Panc1 (cell line): ENCODE measurements around the gene IFI27L2. TPM values are rescaled to one million over a fixed set of nuclear protein-coding genes. Genes with fewer than 3 reads are reported as not detected.
"Not testable (repeated sequence)": the region's sequence is repeated elsewhere in the genome, so short reads cannot be mapped to it uniquely, and the experiment has no call there.

Experiments used
- ATAC-seq: fragments of 200-7000 bp; cut with Tn5 transposase; 2 replicates; pipeline ENCODE4 v1.9.1; 2020; ENCODE audit warnings: mild to moderate bottlenecking, moderate library complexity
- BruUV-seq: library from RNA; stranded (reverse); fragments of 400-500 nt; replicated peaks from 2 replicates; lab custom pipeline; 2021; lab: Mats Ljungman, UMichigan
- CTCF ChIA-PET: fragments of 300-600 bp; sonication (Branson Sonifier 250); formaldehyde crosslinking; loops from one replicate; lab custom pipeline; 2022; ENCODE audit warnings: antibody characterized with exemption; lab: Charles Lee
- POLR2A ChIA-PET: fragments of 300-600 bp; sonication (Branson Sonifier 250); formaldehyde crosslinking; loops from one replicate; lab custom pipeline; 2022; ENCODE audit warnings: antibody characterized with exemption; lab: Charles Lee
- DNase-seq: peaks from one replicate; pipeline ENCODE4 v3.0.0-alpha.2; 2010; ENCODE audit warnings: low read depth, low spot score
- H3K27ac ChIP-seq: 2 replicates; pipeline ENCODE4 v1.5.1; 2011; ENCODE audit warnings: mild to moderate bottlenecking, low read length, inconsistent platforms
- H3K27me3 ChIP-seq: fragments of 200-500 bp; sonication (Bioruptor generic); 2 replicates; pipeline ENCODE4 v1.6.0; 2014; ENCODE audit warnings: low read length, inconsistent platforms; ENCODE audit not compliant: control insufficient read depth, insufficient read depth
- H3K36me3 ChIP-seq: fragments of 200-500 bp; sonication (Bioruptor generic); 2 replicates; pipeline ENCODE4 v1.5.1; 2014; ENCODE audit warnings: inconsistent platforms, mild to moderate bottlenecking, low read length, moderate library complexity; ENCODE audit not compliant: control insufficient read depth, insufficient read depth
- H3K4me1 ChIP-seq: 2 replicates; pipeline ENCODE4 v1.5.1; 2011; ENCODE audit warnings: inconsistent platforms, mild to moderate bottlenecking, low read length, moderate library complexity; ENCODE audit not compliant: control insufficient read depth, insufficient read depth
- H3K4me3 ChIP-seq, 2 experiments: 2 replicates each; pipeline ENCODE4 v1.5.1; 2011 to 2012; ENCODE audit warnings: low read depth in 2 of 2, low read length in 2 of 2, mild to moderate bottlenecking in 2 of 2, inconsistent platforms in 1 of 2, moderate library complexity in 1 of 2
- H3K9me3 ChIP-seq: fragments of 200-500 bp; sonication (Bioruptor generic); 2 replicates; pipeline ENCODE4 v1.5.1; 2014; ENCODE audit warnings: low read depth, mild to moderate bottlenecking, inconsistent platforms, low read length, moderate library complexity; ENCODE audit not compliant: control insufficient read depth, insufficient read depth
- CTCF ChIP-seq: fragments of 450-650 bp; IDR thresholded peaks from 2 replicates; pipeline ENCODE4 v1.5.1; 2017; ENCODE audit warnings: mild to moderate bottlenecking
- POLR2AphosphoS5 ChIP-seq: IDR thresholded peaks from 2 replicates; pipeline ENCODE4 v1.6.1; 2012; ENCODE audit warnings: mild to moderate bottlenecking, low read depth, low read length, moderate library complexity
- REST ChIP-seq, 2 experiments: IDR thresholded peaks; 2 replicates each; pipeline ENCODE4 v1.6.1; 2011 to 2012; ENCODE audit warnings: low read depth in 2 of 2, control low read depth in 1 of 2, low read length in 1 of 2, mild to moderate bottlenecking in 1 of 2, moderate library complexity in 1 of 2; ENCODE audit not compliant: insufficient read depth in 1 of 2
- SIN3A ChIP-seq: IDR thresholded peaks from 2 replicates; pipeline ENCODE4 v1.6.1; 2012; ENCODE audit warnings: low read depth, mild to moderate bottlenecking, low read length, moderate library complexity, borderline replicate concordance; ENCODE audit not compliant: insufficient read depth
- TCF7L2 ChIP-seq: IDR thresholded peaks from 2 replicates; pipeline ENCODE4 v1.6.1; 2011; ENCODE audit warnings: mild to moderate bottlenecking, low read depth, low read length, inconsistent platforms
- in situ Hi-C: cut with HindIII; loops from 2 replicates; pipeline ENCODE4 v1.10.0; 2016; ENCODE audit warnings: low sequenced_read_pairs, low pct_unique_long_range_greater_than_20kb
- intact Hi-C: fragments of 100-400 bp; cut with micrococcal nuclease; formaldehyde crosslinking; loops from one replicate; pipeline ENCODE4 v1.10.0; 2022; ENCODE audit not compliant: unreplicated experiment
- total RNA-seq: library from RNA; stranded (reverse); gene quantifications from one replicate; pipeline ENCODE4 v1.2.1, GENCODE V29; 2021; ENCODE audit not compliant: unreplicated experiment

Gene IFI27L2
- total RNA-seq, 1 experiment from 2014 or later: 13.2 TPM

GRCh38 chr14:94157197-94157596 lies 27.8 kb upstream of the IFI27L2 start:
- in situ Hi-C loops (no loop called here), intact Hi-C loops (no loop called here)
- TF ChIP-seq POLR2AphosphoS5 (no peak), CTCF (no peak), TCF7L2 (no peak), SIN3A (no peak), REST (IDR thresholded peaks at IDR 0.05; ENCODE audit: insufficient read depth in 1 of 2, low read depth in 2 of 2, low read length in 1 of 2) (no peak)
- no TSS peak for BruUV-seq
- DNase-seq (no peak), ATAC-seq (no peak)
- POLR2A ChIA-PET: no interaction called here
- H3K36me3 ChIP-seq: no peaks in the 10 kb centered on the region
- no peak overlapping the region for H3K27ac ChIP-seq
- H3K27me3 ChIP-seq: peaks cover 4% of the 10 kb centered on the region; the same call in 1 of the 2 replicates
- no peak overlapping the region for H3K4me3 ChIP-seq
- H3K4me1 ChIP-seq: no peaks in the 10 kb centered on the region
- CTCF ChIA-PET: interaction anchor here (1.0 kb wide), 1 partner anchor 34 kb away, joined by 3 read pairs; no protein-coding TSS in a partner anchor
- H3K9me3 ChIP-seq: no peaks in the 10 kb centered on the region

GRCh38 chr14:94156143-94156542 lies 26.7 kb upstream of the IFI27L2 start:
- CTCF ChIA-PET, DNase-seq, H3K36me3 ChIP-seq, H3K27ac ChIP-seq, H3K27me3 ChIP-seq, in situ Hi-C loops, H3K4me3 ChIP-seq, H3K9me3 ChIP-seq, intact Hi-C loops, BruUV-seq, POLR2A ChIA-PET, ATAC-seq, H3K4me1 ChIP-seq: not testable (repeated sequence)

GRCh38 chr14:94153750-94154342 lies 24.4 kb upstream of the IFI27L2 start:
- no peaks in the 10 kb centered on the region for H3K4me1 ChIP-seq
- intact Hi-C loops (no loop called here), in situ Hi-C loops (no loop called here)
- H3K4me3 ChIP-seq: no peak overlapping the region
- no peaks in the 10 kb centered on the region for H3K36me3 ChIP-seq
- TF ChIP-seq CTCF (no peak), REST (IDR thresholded peaks at IDR 0.05; ENCODE audit: insufficient read depth in 1 of 2, low read depth in 2 of 2, low read length in 1 of 2) (no peak), TCF7L2 (no peak), SIN3A (no peak), POLR2AphosphoS5 (no peak)
- H3K27ac ChIP-seq: no peak overlapping the region
- DNase-seq: no peak
- ChIA-PET POLR2A (interaction anchor here (0.6 kb wide), 1 partner anchor 13 kb away, joined by 3 read pairs; no protein-coding TSS in a partner anchor), CTCF (no interaction called here)
- ATAC-seq: no peak
- peaks cover 4% of the 10 kb centered on the region; the same call in 1 of the 2 replicates for H3K27me3 ChIP-seq
- no TSS peak for BruUV-seq
- H3K9me3 ChIP-seq: no peaks in the 10 kb centered on the region
